Neural progenitor cell (in vitro differentiated cells): Measurements from ENCODE around the gene ANTXR1.

Source experiments
- EZH2 ChIP-seq: fragments of 200-600 bp; sonication (generic); IDR thresholded peaks from 2 replicates; pipeline ENCODE4 v1.6.1; 2017; ENCODE audit warnings: antibody characterized with exemption, mild to moderate bottlenecking, moderate library complexity
- TF ChIP-seq, protein P1 (sequence below): fragments of 200-600 bp; sonication (generic); IDR thresholded peaks from 2 replicates; pipeline ENCODE4 v1.5.1; 2017; ENCODE audit warnings: antibody characterized with exemption, mild to moderate bottlenecking

- TF ChIP-seq, protein P1, sequence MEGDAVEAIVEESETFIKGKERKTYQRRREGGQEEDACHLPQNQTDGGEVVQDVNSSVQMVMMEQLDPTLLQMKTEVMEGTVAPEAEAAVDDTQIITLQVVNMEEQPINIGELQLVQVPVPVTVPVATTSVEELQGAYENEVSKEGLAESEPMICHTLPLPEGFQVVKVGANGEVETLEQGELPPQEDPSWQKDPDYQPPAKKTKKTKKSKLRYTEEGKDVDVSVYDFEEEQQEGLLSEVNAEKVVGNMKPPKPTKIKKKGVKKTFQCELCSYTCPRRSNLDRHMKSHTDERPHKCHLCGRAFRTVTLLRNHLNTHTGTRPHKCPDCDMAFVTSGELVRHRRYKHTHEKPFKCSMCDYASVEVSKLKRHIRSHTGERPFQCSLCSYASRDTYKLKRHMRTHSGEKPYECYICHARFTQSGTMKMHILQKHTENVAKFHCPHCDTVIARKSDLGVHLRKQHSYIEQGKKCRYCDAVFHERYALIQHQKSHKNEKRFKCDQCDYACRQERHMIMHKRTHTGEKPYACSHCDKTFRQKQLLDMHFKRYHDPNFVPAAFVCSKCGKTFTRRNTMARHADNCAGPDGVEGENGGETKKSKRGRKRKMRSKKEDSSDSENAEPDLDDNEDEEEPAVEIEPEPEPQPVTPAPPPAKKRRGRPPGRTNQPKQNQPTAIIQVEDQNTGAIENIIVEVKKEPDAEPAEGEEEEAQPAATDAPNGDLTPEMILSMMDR = no peak
- TF ChIP-seq EZH2 = no peak
Observed at GRCh38 chr2:69171897-69172525, 159.0 kb downstream of the ANTXR1 start.
